ENCODE results near the gene RAD54L.

DNA sequence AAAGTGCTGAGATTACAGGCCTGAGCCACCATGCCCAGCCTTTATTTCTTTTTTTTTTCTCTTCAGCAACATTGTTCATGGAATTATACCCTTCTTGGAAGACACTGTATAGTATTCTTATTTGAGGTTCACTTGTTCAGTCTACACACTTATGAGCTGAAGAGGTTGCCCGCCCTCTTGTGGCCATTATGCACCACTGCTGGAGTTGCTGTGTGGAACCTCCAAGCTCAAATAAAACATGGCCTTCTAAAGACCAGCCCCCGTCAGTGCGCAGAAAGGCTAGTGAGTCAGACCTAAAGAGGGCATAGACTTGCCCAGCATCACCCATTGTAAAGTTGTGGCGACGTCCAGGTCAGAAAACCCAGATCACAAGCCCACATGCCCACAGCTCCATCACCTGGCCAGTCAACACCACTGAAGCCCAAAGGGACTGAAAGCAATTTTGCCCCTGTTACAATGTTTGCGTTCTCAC is 24.1 kb upstream of the RAD54L start:
- TF ChIP-seq, protein P1, sequence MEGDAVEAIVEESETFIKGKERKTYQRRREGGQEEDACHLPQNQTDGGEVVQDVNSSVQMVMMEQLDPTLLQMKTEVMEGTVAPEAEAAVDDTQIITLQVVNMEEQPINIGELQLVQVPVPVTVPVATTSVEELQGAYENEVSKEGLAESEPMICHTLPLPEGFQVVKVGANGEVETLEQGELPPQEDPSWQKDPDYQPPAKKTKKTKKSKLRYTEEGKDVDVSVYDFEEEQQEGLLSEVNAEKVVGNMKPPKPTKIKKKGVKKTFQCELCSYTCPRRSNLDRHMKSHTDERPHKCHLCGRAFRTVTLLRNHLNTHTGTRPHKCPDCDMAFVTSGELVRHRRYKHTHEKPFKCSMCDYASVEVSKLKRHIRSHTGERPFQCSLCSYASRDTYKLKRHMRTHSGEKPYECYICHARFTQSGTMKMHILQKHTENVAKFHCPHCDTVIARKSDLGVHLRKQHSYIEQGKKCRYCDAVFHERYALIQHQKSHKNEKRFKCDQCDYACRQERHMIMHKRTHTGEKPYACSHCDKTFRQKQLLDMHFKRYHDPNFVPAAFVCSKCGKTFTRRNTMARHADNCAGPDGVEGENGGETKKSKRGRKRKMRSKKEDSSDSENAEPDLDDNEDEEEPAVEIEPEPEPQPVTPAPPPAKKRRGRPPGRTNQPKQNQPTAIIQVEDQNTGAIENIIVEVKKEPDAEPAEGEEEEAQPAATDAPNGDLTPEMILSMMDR (IDR thresholded peaks at IDR 0.05), result peak; percentile 86 to 92 (median 86)
- peak in 1 of 2 donors; percentile 25 for TF ChIP-seq POLR2AphosphoS5 (IDR thresholded peaks at IDR 0.05)
- TF ChIP-seq POLR2A (IDR thresholded peaks at IDR 0.05; ENCODE audit: low read depth), result no peak

Measured in esophagus muscularis mucosa (tissue), 3 donors.